NCI-H1048 (cell line): ENCODE data around the gene ADCY9.

Source experiments
- DNase-seq: peaks from one replicate; lab custom pipeline; 2025; lab: John Stamatoyannopoulos, UW

Gene ADCY9

DNA sequence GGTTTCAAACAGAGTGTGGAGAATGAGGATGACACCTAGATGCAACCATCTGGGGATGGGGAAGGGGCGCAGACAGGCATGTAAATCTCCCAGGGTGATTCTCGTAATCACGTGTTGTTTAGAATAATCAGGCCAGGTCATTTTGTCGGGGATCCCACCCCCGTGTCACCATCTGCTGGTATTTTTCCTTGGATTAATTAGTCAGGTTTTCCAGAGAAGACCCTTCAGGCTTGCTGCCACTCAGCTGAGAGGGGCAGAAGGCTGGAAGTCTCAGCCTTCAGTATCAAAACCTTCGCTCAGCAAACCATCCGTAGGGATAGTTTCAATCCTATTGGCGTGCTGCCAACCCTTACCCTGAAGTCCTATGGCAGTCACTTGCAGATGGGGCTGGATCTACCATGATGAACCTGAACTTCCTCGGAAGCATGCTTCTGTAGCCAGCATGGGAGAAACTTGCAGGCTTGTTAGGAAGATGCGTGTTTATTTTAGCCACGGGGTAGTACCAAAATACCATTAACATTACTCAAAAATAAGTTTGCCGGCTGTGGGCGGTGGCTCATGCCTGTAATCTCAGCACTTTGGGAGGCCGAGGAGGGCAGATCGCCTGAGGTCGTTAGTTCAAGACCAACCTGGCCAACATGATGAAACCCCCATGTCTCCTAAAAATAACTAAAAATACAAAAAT, 7.5 kb upstream of the ADCY9 start:
- no peak for DNase-seq

DNA sequence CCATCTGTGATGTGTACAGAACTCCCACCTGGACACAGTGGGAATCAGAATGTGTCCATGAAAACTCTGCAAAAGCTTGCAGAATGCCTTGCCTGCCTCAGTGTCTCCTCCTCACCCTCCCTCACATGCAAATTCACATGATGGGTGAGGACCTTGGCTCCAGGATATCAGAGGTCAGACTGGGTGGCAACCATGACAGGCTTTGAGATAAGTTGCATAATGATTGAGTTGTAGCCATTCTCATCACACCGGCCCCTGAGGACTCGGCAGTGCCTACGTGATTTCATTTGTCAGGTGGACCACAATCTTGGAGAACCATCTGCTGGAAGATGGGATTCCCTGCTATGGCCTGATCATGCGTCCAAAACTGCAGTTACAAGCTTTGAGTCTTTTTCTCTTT, 3.9 kb upstream of the ADCY9 start:
- DNase-seq: no peak

DNA sequence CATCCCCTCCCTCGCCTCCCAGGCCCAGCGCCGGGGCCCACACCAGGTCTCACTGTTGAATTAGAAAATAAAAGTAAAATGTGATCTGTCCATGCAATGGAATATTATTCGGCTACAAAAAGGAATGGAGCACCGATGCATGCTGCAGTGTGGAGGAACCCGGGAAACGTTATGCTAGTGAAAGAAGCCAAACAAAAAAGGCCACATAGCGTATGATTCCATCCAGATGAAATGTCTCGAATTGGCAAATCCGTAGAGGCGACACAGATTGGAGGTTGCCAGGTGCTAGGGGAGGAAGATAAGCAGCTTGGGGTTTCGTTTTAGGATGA, 972 bp upstream of the ADCY9 start:
- DNase-seq: no peak

DNA sequence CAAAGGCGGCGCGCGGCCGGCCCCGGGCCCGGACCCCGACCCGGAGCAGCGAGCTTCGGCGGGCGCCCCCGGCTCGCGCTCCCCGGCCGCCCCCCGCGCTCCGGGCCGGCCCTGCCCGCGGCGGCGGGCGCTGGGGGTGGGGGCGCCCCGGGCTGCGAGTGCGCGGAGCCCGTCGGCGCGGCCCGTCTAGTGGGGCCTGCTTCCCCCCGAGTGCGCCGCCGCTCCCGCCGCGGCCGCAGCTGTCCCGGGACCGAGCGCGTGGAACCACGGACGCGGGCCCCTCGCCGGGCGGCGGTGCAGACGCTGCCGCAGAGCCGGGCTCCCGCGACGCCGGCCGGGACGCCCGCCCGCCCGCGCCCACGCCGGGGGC, 308 bp downstream of the ADCY9 start:
- no peak for DNase-seq

DNA sequence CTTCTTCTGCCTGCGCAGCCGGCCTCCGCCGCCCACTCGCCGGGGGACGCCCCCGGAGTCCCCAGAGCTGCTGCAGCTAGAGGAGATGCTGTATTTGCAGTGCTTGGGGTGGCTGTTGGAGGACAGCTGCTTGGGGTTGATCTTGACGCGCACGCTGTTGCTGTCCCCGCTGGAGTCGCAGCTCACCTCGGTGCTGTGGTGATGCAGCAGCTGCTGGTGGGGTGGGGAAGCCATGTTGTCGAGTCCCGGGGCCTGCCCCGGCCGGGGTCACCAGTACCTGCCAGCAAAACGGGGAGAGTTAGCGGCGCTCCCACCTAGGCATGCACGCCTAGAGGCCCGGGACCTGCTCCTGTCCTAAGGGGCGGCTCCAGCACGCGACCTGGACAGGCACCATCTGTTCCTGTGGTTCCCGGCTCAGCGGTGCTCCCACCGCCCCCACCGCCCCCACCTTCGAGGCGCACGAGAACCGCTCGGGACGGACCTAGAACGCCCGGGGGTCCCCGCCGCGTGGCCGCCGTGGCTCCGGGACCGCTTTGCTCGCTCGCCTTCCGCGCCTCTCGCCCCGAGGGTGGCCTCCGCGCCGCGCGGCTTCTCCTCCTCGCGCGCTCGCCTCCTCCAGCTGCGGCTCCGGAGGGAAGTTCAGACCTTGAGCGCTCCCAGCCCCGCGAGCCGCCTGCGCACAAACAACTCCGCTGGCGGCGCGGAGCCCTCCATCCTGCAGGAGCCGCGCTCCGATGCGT, 863 bp downstream of the ADCY9 start:
- no peak for DNase-seq

DNA sequence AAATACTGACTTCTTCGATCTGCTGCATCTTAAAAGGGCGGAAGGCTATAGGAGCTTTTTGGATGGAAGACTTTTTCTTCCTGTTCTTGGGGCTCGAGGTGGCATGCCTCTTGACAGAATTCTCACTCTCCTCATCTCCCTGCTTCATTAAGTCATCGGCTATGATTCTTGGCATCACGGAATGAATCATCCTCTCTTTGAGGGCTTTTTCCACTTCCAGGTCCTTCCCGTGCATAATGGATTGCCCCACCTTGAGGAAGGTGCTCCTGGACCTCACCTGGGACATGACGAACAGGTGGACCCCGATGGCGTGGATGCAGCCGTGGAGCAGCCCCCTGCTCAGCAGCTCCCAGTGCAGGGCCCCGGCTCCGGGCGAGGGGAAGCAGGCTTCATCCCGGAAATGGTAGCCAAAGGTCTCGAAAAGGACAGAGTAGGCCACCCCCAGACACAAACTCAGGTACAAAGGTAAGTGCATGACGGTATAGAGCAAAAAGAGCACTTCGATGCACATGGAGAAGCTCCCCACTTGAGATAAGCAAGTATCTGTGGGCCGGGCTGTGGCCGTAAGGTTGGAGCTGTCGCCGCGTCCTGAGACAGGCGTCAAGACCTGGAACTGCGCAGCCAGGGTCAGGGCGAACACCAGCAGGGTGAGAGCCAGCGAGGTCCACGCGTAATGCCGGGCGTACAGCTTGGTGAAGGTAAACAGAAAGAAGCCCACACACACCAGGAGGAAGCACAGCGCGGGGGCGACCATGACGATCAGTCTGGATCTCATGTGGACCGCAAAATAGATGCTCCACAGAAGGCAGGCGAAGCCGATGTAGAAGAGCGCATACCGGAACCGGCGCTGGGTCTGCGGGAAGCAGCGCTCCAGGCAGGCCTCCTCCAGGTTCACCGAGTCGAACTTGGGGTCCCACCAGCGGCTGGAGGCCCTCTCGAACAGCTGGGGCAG, 1.7 kb downstream of the ADCY9 start:
- DNase-seq: no peak

DNA sequence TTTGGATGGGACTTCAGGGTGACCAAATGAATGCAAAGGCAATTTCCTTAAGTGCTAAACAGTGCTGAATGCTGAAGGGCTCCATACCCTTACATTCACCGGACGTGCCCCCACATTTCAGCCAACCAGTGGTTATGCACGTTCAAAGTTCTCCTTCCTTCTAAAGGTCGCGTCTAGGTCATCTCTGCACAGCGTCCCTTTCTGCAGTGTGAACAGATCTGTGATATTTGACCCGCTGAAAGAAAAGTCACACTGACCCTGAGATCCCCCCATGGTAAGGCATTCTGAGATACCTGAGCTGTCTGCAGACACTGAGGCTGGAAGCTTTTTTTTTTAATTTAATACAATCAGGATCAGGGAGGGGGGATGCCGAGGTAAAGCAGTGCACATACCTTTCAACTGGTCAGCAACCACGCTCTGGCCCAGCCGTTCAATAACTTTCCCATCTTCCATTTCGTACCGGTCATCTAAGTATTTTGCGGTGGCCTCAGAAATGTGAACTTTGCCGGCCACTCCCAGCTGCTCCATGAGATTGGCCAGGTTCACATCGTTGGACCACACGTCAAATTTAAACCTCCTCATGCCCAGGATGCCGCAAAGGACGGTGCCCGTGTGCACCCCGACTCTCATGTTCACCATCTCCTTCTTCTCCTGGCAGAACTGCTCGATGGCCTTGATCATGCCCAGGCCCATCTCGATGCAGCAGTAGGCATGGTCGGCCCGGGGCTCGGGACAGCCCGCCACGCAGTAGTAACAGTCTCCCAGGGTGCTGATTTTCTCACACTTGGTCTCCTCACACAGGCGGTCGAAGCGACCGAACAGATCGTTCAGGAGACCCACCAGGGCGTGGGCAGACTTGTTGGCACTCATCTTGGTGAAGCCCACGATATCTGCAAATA, 2.6 kb downstream of the ADCY9 start:
- DNase-seq: no peak

DNA sequence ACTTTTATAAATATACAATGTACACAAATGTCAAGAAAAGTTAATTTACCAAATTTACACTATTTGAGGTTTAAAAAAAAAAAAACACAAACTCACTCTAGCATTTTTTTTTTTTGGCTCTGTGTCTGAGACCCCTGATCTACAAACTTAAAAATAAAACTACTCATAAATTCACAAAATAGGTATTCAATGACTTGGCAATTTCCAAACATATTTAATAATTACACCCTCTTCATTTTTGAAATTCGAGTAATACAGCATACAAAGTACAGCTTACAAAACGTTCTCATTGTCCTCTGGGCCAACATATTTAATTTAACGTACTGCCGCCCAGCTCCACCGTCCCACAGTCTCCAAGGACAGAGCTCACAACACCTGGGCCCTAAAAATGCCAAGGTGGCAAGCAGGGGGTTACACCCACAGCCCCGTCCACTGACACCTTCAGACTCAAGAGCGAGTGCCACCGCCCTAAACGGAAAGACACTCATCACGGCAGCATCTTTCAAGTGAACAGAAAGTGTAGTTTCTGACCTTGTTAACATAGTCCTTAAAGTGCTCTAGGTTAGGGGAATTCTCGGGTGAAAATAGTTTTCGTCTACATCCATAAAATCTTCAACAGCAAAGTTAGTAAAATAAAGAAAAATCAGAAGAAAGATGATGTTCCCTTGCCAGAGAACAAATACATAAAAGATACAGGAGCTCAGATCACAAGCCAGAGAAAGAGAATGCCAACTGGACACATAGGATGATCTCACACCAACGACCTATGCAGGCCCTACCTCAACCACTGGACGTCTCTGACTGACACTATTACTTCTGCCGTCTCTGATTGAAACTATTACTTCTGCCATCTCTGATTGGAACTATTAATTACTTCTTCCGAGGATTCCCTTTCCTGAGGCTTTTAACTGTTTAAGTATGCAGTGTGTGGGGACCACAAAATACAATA, 4.2 kb downstream of the ADCY9 start:
- DNase-seq: no peak

DNA sequence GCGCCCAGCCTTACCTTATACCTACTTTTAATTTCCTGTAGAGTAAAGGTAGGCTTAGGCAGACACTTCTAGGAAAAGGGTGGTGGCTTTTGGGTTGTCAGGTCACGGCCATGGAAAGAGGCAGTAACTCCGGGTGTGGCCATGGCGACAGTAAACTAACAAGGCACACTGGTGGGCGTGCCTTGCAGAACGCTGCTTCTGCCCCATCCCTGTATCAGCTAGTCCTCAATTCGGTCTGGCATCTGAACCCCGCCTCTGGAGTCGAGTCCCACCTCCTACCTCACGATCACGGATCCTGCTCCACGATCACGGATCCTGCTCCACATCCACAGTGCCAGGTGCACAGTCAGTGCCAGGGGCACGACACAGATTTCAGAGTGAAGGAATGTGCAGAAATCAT, 5.6 kb downstream of the ADCY9 start:
- DNase-seq: no peak

DNA sequence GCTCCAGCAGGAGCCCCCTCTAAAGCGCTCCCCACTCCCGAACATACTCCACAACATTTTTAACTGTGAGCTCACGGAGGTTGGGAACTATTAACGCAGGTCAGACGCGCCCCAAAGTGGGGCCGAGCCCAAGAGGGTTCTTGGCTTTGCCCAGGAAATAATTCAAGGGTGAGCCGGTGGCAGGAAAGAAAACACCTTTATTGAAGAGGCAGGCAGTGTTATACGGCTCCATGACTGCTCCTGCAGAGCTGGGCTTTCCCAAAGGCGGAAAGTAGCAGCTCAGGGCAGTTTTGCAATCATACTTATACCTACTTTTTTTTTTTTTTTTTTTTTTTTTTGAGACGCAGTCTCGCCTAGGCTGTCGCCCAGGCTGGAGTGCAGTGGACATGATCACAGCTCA, 6.2 kb downstream of the ADCY9 start:
- no peak for DNase-seq

DNA sequence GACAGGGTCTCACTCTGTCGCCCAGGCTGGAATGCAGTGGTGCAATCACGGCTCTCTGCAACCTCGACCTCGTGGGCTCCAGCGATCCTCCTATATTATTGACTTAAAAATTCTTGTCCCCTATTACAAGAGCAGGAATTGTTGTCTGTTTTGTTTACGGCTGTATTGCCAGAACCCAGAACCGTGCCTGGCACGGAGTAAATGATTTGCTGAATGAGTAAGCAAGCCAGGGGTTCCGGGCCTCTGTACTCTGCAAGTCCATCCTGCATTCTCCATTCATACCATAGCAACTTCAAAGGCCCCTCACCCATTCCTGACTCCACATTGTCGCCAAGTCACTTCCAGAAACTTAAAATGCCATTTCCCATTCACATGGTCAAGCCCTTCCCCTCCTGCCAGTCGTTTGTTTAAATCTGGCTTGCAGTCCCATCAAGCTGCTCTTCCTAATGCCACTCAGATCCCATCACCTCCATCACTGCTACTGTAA, 6.9 kb downstream of the ADCY9 start:
- no peak for DNase-seq

DNA sequence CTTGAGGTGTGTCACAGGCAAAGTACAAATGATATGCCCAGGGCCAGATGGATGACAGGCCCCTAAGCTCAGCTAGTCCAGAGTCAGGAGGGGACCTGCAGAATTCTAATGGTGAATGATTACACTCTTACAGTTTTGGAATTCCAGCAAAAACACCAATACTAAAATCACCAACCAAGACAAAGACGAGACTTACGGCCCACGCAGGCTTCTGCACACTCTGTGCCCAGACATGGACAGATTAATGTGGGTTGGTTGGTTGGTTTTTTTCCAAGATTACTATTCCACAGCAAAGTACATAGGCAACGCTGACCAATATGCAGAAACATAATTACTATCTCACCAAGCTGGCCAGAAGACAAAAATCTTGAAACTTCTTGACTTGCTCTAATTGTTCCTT, 9.7 kb downstream of the ADCY9 start:
- no peak for DNase-seq

DNA sequence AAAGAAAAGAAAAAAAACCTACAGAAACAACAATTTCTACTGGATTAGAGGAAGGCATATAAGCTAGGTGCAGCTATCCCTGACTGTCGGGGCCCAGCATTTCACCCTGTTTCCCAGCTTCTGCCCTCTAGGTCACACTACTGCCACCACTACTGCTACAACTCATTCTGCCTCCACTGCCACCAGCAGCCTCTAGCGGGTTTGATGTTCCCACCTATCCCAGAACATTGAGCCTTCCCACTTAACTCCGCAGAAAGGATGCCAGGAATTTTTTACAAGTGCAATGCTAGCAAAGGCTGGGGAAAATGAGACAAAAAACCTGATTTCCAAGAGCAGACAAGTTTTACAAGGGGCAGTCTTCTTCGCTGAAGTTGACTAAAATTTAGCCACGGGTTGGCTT, 10.4 kb downstream of the ADCY9 start:
- DNase-seq: no peak

DNA sequence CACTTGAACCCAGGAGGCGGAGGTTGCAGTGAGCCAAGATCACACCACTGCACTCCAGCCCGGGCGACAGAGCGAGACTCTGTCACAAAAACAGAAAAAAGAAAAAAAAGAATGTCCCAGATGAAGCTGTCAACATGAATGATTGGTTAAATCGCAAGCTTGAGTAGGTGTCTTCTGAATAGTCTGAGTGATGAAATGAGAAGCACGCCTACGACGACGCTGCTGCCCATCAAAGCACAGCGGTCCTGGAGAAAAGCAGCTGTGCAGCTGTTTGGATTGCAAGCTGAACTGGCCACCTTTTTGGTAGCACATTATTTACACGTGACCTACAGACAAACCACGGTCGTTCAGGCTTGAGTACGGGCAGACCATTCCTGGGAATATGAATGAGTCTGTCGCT, 12.5 kb downstream of the ADCY9 start:
- DNase-seq: no peak

DNA sequence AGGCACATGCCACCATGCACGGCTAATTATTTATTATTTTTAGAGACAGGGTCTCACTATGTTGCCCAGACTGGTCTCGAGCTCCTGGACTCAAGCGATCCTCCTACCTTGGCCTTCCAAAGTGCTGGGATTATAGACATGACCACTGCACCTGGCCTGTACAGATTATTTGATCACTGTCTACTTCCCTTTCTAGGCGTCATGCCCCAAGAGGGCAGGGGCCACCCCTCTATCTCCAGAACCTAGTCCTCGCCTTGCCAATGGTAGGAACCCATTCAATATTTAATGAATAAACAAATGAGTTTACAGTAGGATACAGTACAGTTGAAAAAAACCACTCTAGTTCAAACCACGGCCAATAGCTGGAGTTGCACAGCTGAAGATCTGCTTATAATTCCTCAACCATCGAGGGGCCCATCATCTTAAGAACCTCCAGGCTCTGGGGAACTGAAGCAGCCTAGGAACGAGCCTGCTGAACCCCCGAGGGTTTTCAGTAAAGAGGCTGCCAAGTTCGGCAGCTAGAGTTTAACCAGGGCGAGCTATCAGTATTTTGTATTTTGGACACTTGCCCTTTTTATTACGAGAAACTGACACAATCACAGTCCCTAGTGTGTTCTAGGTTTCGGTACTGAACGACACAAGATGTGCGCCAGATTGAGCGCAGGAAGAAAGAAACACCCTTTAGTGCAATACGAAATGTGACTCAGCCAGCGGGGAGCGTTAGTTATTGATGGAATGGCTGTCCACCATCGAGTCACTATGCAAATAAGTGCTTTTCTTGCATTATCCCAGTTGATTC, 14.6 kb downstream of the ADCY9 start:
- DNase-seq: no peak

DNA sequence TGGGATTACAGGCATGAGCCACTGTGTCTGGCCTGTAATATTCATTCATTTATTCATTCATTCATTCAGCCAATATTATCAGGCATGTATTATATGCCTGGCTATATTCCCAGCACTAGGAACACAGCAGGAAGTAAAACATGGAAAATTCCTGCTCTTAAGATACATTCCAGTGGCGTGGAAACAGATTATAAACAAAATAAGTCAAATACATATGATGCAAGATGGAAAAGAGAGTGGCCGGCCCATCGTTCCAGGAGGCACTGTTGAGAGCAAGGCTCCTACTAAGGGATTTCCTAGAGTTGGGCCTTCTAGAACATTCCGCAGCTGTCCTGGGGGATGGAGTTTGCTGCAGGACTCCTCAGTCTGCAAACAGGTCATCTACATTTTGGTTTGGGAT, 17.7 kb downstream of the ADCY9 start:
- no peak for DNase-seq

DNA sequence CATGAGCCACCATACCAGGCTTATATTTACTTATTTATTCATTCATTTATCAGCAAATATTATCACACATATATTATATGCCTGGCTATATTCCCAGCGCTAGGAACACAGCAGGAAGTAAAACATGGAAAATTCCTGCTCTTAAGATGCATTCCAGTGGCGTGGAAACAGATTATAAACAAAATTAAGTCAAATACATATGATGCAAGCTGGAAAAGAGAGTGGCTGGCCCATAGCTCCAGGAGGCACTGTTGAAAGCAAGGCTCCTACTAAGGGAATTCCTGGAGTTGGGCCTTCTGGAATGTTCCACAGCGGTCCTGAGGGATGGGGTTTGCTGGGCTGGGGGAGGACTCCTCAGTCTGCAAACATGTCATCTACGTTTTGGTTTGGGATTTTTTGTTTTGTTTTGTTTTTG, 18.4 kb downstream of the ADCY9 start:
- DNase-seq: no peak

DNA sequence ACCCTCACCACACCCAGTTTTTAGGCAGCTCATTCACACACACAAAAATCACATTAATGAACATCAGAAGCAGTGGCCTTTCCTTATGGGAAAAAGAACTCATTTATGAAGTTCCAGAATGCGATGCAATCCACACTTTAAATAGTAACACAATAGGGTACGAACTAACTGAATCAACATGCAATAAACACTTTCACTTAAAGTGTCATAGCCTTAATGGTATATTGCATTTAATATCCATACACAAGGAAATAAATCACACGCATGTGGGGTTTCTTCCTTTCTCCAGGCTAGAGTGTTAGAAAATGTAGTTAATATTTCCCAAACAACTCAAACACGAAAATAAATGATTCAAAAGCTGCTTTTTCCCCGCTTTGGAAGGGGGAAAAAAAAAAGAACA, 19.7 kb downstream of the ADCY9 start:
- DNase-seq: no peak

DNA sequence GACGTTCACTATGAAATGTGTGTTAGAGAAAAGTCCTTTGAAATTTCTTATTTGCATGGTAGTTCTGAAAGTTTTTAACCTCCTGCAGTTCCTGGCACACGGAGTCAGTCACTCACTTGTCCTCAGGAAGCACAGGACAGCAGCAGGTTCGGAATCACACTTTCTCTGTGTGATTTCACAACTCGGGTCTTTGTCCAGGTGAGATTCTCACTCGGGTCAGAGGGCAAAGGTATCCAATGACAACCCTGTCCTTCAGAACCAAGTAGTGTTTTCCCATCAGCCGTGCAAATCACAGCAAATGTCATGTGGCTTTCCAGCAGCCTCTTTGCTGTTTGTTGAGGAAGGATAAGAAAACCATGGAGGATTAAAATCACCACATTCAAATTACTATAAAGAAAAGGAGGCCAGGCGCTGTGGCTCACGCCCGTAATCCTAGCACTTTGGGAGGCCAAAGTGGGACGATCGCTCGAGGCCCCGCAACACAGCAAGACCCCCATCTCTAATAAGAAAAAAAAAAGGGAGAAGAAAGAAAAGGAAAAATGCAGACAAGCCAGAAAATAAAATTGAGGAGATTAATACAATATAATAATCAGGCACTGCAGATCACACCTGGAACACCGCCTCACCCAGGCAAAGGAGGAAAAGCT, 22.0 kb downstream of the ADCY9 start:
- no peak for DNase-seq
